Activated CD4-positive, CD25-positive, alpha-beta regulatory T cell treated with anti-CD3 and anti-CD28 coated beads, Interleukin-2, amount 50 U/mL, for 16 hours (primary cell): ENCODE measurements around the gene TCEA3.
"Not testable (repeated sequence)": the region's sequence is repeated elsewhere in the genome, so short reads cannot be mapped to it uniquely, and the experiment has no call there.

Experiments used
- DNase-seq: peaks from one replicate; pipeline ENCODE4 v3.0.0-alpha.2; 2020; ENCODE audit warnings: low read depth, low spot score

TCEA3 gene

GRCh38 chr1:23392125-23392855 is 32.3 kb downstream of the TCEA3 start:
- no peak for DNase-seq

- no peak for DNase-seq
Observed at GRCh38 chr1:23389837-23390321, 34.7 kb downstream of the TCEA3 start.

GRCh38 chr1:23387494-23387893 is 37.1 kb downstream of the TCEA3 start:
- DNase-seq, result no peak

- no peak for DNase-seq
Observed at GRCh38 chr1:23385119-23385621, 39.4 kb downstream of the TCEA3 start.

GRCh38 chr1:23384312-23385058 is 40.1 kb downstream of the TCEA3 start:
- DNase-seq, result no peak

DNA sequence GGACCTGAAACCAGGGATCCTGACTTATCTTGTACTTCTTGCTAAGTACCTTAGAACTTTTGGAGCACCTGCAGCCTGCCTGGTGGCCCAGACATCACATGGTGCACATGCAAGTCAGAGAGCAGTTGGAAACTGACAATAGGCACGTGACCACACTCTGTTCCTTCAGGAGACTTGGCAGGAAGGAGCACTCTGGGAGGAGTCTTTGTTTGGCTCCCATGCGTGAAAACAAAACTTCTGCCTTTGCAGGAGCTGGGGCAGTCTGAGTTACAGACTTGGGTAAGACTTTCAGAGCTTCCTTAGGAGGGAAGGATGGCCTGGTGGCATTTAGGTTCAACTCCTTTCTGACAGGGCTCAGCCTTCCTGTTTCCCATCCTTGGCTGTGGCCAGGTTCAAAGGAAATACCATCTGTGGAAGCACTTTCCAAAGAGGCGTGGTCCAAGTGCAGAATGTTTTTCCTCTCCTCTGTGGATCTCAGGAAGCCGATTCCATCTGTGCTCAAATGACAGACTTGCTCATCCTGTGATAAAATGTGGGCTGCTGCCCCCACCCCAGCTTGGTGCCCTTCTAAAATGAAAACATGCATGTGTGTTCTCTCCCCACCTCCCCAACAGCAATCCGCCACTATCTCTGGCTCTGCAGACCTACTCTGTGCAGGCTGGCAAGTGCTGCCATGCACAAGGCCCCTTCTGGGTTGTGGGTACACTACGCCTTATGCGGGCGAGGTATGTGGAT is 40.8 kb downstream of the TCEA3 start:
- DNase-seq, result no peak

- DNase-seq, result no peak
Observed at GRCh38 chr1:23381233-23381885, 43.2 kb downstream of the TCEA3 start.

- DNase-seq, result no peak
Observed at GRCh38 chr1:23380719-23381118, 43.8 kb downstream of the TCEA3 start.

- DNase-seq, result not testable (repeated sequence)
Observed at GRCh38 chr1:23380236-23380635, 44.3 kb downstream of the TCEA3 start.

DNA sequence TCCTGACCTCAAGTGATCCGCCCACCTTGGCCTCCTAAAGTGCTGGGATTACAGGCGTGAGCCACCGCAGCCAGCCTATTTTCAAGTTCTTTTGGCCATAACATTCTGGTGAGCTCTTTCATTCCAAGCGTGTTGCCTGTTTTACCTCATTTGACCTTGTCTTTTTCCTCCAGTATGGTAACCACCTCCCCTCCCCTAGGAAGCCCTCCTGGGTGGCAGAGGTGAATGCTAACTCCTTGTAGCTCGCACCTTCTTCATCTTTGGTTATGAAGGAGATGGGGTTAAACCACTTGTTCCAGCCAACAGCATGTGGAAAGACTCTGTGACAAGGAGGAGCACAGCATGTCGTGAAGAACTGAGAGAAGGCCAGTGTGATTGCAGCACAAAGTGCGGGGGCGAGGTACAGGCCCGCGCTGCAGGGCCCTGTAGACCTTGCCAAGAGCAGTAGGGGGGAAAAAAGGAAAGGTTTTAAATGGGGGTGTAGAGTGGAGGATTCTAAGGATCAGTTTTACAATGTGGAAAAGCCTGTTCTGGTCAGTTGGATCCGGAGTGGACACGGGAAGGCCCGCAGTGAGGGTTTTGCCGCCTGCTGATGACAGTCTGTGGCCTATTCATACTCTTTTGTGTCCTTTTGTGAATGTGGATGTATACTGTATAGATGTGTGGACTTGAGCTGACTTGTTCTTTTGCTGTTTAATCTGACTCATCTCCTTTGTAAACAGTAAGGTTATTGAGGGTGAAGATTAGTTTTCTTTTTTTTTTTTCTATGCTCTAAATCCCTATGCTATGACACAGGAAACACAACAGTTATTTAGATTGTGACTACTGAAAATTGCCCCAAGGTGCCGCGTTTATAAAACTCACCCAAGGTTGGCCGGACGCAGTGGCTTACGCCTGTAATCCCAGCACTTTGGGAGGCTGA is 47.4 kb downstream of the TCEA3 start:
- DNase-seq, result no peak

DNA sequence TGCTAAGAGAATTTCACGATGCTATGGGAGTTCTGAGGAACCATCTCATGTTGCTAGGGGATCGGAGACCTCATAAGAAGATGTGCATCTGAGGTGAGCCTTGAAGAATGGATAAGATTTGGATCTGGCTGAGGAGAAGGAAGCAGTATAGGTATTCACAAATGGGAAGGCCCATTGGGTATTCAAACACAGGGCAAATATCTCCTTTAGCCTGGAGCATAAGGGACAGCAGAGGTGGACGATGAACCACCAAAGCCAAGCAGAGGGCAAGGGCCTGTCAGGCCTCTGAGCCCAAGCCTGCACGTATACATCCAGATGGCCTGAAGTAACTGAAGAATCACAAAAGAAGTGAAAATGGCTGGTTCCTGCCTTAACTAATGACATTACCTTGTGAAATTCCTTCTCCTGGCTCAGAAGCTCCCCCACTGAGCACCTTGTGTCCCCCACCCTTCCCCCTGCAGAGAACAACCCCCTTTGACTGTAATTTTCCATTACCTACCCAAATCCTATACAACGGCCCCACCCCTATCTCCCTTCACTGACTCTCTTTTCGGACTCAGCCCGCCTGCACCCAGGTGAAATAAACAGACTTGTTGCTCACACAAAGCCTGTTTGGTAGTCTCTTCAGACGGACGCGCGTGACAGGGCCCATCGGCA is 50.3 kb downstream of the TCEA3 start:
- DNase-seq, result not testable (repeated sequence)

DNA sequence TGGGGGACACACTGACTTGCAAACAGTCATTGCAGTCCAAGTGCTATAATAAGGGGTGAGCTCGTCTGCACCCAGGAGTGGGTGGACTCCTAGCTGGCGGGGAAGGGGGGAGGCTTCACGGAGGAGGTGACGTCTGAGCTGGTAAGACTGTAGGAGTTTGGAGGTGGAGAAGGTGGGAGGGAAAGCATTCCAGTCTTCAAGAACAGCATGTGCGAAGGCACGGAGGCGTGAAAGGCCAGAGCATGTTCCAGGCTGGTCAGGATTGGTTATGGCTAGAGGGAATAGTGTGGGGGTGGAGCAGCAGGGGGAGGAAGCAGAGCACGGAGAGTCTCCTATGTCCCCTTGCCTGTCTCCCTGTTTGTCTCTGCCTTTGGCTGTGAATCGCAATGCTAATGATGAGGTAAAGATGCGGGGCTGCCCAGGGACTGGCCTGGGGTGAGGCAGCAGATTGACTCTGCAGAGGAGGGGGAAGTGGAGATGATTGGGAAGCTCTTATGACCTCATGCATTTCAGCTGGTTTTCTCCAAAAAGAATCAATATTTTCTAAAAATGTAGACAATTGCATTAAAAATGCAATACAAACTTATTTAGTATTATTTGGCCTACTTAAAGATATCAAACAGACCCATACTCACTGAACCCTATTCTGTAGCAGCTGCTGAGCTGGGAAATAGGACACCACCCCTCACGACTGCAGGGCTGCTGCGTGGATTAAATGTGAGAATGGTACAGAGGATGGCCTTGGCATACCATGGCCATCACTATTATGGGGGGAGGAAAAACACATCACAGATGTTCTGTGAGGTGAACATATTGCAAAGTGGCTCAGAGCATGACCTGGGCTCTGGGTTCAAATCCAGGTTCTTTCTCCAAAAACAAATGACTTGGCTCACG is 52.3 kb downstream of the TCEA3 start:
- no peak for DNase-seq

DNA sequence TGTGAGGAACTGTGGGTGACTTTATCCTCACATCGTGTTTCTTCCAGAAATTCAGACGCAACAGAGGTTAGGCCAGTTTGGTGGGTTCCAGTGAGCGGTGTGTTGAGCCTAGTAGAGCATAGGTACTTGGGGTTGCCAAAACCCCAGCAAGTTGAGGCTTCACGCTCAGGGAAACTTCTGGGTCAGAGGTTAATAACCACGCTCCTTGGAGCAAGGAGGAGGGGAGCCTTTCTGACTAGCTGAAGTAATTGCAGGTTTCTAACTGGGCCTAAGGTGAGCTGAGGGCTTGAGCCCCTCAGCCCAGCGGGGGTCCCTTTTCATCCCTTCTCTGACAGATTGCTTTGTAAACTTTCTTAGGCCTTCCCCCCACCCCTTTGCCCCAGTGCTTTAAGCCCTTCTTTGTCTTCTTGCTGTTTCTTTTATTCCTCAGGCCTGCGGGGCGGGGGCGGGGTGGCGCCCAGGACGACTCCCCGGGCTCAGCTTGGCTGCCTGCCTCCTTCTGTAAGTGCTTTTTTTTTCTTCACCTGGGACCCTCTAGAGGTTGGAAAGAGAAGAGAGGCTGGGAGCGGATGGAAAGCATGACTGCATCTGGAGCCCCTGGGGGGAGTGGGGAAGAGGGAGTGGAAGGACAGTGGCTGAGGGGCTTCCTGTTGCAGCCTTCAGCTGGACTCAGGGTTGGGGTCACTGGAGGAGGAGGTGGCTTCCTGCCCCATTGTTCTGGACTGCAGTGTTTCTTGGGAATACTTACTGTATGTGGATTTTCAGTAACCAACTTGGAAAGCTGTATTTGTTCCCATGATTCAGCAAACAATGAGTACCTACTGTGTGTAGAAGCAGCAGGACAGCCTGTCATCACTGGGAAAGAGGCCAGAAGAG is 53.6 kb downstream of the TCEA3 start:
- no peak for DNase-seq

DNA sequence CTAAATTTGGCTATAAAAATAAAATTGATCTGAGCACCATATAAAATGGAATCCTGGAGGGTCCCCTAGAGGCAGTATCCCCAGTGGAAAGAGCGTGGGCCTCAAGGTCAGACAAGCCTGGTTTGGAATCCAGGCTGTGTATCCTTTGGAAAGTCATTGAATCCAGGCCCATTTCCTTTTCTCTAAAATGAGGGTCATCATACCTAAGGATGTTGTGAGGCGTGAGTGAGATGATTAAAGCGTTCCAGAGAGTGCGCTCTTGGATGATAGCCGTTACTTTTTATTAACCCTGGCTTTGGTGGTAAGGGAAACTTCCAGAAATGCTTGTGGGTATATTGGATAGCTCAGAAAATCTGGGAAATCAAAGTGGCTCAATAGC is 54.2 kb downstream of the TCEA3 start:
- no peak for DNase-seq

DNA sequence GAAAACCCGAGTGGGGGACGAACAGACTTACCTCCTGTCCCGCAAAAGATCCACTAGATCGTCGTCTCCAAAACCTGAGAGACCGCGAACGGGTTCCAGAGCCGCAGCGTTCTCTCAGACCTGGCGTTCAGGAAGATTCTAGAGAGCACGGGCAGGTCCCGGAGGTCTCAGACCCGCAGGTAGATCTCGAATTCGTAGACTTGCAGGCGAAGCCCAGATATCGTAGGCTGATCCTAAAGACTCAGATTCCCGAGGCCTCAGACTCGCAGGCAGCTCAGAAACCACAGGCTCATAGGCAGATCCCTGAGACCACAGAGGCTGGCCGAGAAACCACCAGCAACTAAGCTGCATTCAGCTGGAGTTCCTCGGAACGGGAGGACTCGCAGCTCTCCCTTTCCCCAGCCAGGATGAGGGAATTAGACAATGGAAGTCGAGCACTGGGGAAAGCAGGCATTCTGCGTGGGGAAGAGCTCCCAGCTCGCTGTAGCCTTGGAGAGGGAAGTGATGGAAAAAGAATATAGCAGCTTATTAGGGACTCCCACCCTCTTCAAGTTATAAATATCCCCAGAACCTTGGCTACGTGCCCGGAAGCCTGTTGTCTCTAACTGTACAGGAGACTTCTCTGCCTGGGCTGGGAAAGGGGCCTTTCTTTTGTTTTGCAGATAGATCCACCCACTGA is 55.1 kb downstream of the TCEA3 start, which contains the start of gene ZNF436:
ZNF436 (minus strand) TSS at position 502 of the 679 bp plus-strand sequence. CDS start 1,831 bp downstream, outside the sequence.
- DNase-seq, result no peak

GRCh38 chr1:23368562-23369334 is 55.8 kb downstream of the TCEA3 start:
- DNase-seq, result peak; percentile 73
